PC-9 (cell line): ENCODE data around the gene SEMA4C. TPM values are rescaled to one million over a fixed set of nuclear protein-coding genes. Genes with fewer than 3 reads are reported as not detected.

Source experiments
- BruUV-seq: library from RNA; stranded (reverse); fragments of 400-500 nt; replicated peaks from 2 replicates; lab custom pipeline; 2021; lab: Mats Ljungman, UMichigan
- CTCF ChIA-PET: fragments of 300-600 bp; sonication (Branson Sonifier 250); formaldehyde crosslinking; loops from one replicate; lab custom pipeline; 2022; ENCODE audit warnings: antibody characterized with exemption; lab: Charles Lee
- POLR2A ChIA-PET: fragments of 300-600 bp; sonication (Branson Sonifier 250); formaldehyde crosslinking; loops from one replicate; lab custom pipeline; 2022; ENCODE audit warnings: antibody characterized with exemption; ENCODE audit not compliant: unreplicated experiment; lab: Charles Lee
- DNase-seq, 2 experiments: peaks; one replicate each; pipeline versions ENCODE4 v3.0.0 to v3.0.0-alpha.2; 2015 to 2022; ENCODE audit warnings: mixed read lengths in 1 of 2
- H2AFZ ChIP-seq: fragments of 200-600 bp; sonication (generic); 2 replicates; pipeline ENCODE4 v1.8.1; 2017; ENCODE audit warnings: antibody characterized with exemption
- H3F3A ChIP-seq: fragments of 200-600 bp; sonication (generic); 2 replicates; pipeline ENCODE4 v1.8.1; 2017; ENCODE audit warnings: antibody characterized with exemption, mild to moderate bottlenecking, low read depth; ENCODE audit not compliant: insufficient read depth
- H3K27ac ChIP-seq: fragments of 200-600 bp; sonication (generic); 2 replicates; pipeline ENCODE4 v1.6.1; 2016; ENCODE audit warnings: mixed run types
- H3K27me3 ChIP-seq: fragments of 200-600 bp; sonication (generic); 2 replicates; pipeline ENCODE4 v1.6.1; 2016; ENCODE audit warnings: low read depth, mixed run types; ENCODE audit not compliant: insufficient read depth
- H3K36me3 ChIP-seq: fragments of 200-600 bp; sonication (generic); 2 replicates; pipeline ENCODE4 v1.6.1; 2016; ENCODE audit warnings: low read depth, mixed run types
- H3K4me1 ChIP-seq: fragments of 200-600 bp; sonication (generic); replicated peaks from 2 replicates; pipeline ENCODE4 v1.6.1; 2016; ENCODE audit warnings: mixed run types; ENCODE audit not compliant: insufficient read depth
- H3K4me2 ChIP-seq: fragments of 200-600 bp; sonication (generic); 2 replicates; pipeline ENCODE4 v1.6.1; 2017; ENCODE audit warnings: mixed run types
- H3K4me3 ChIP-seq: fragments of 200-600 bp; sonication (generic); 2 replicates; pipeline ENCODE4 v1.6.1; 2016; ENCODE audit warnings: mixed run types
- H3K79me2 ChIP-seq: fragments of 200-600 bp; sonication (generic); 2 replicates; pipeline ENCODE4 v1.6.1; 2017; ENCODE audit warnings: low read depth, mixed run types
- H3K9me2 ChIP-seq: fragments of 200-600 bp; sonication (generic); 2 replicates; pipeline ENCODE4 v1.8.1; 2017; ENCODE audit warnings: mild to moderate bottlenecking; ENCODE audit not compliant: insufficient read depth
- H3K9me3 ChIP-seq: fragments of 200-600 bp; sonication (generic); 2 replicates; pipeline ENCODE4 v1.8.1; 2016; ENCODE audit warnings: low read depth; ENCODE audit not compliant: insufficient read depth
- H4K20me1 ChIP-seq: fragments of 200-600 bp; sonication (generic); 2 replicates; pipeline ENCODE4 v1.8.1; 2017; ENCODE audit not compliant: insufficient read depth
- CTCF ChIP-seq: fragments of 200-600 bp; sonication (generic); conservative IDR thresholded peaks from 2 replicates; pipeline ENCODE4 v1.6.1; 2017; ENCODE audit warnings: mixed run types, antibody characterized with exemption, mild to moderate bottlenecking, moderate library complexity
- EZH2 ChIP-seq: fragments of 200-600 bp; sonication (generic); IDR thresholded peaks from 2 replicates; pipeline ENCODE4 v1.8.0; 2017; ENCODE audit warnings: antibody characterized with exemption, low read depth
- intact Hi-C: fragments of 100-400 bp; cut with micrococcal nuclease; formaldehyde crosslinking; loops from one replicate; pipeline ENCODE4 v1.10.0; 2022; ENCODE audit not compliant: unreplicated experiment
- total RNA-seq: library from RNA; stranded (reverse); gene quantifications from 2 replicates; pipeline ENCODE4 v1.2.3, GENCODE V29; 2021

Gene SEMA4C
- total RNA-seq, 1 experiment from 2014 or later: 52.8 TPM

GRCh38 chr2:96824079-96824870, 45.6 kb downstream of the SEMA4C start:
- 0 out of 2 replicates have a peak, but pooled peaks cover 10% of the 10 kb centered on the region for H3F3A ChIP-seq
- no peak for DNase-seq
- H2AFZ ChIP-seq: no peak overlapping the region
- no peak overlapping the region for H3K27ac ChIP-seq
- POLR2A ChIA-PET: interaction anchor here (0.6 kb wide), 2 partner anchors 64 to 815 kb away, joined by 3 to 23 read pairs; no protein-coding TSS in a partner anchor
- TF ChIP-seq CTCF (no peak), EZH2 (no peak)
- no TSS peak for BruUV-seq
- CTCF ChIA-PET: interaction anchor here (1.4 kb wide), 1 partner anchor 33 kb away, joined by 3 read pairs; no protein-coding TSS in a partner anchor
- H3K4me3 ChIP-seq: no peak overlapping the region
- no peaks in the 10 kb centered on the region for H3K9me2 ChIP-seq
- H3K9me3 ChIP-seq: no peaks in the 10 kb centered on the region
- H3K4me1 ChIP-seq: peaks cover 10% of the 10 kb centered on the region; the same call in 1 of the 2 replicates
- no peaks in the 10 kb centered on the region for H3K27me3 ChIP-seq
- peaks cover 34% of the 10 kb centered on the region for H3K79me2 ChIP-seq
- peaks cover 11% of the 10 kb centered on the region; the same call in 1 of the 2 replicates for H4K20me1 ChIP-seq
- H3K36me3 ChIP-seq: 0 out of 2 replicates have a peak, but pooled peaks cover 9% of the 10 kb centered on the region
- H3K4me2 ChIP-seq: no peak overlapping the region
- intact Hi-C loops: no loop called here

DNA sequence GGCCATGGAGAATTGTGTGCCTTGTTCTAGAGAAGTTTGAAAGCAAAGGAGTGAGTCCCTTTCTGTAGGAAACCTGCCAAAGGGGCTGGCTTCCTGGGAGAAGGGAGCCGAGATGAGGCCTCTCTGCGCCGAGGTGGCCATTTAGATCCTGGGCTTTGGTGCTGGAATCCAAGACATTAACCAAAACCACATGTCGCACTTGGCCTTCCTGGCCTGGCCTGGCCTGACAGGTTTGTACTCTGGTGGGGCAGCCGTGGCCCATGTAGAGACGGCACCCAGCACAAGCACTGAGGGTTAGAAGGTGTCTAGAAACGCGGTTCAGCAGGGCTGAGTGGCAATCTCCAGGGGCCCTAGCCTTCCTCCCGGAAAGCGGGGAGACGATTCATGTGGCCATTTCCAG, 46.7 kb downstream of the SEMA4C start:
- CTCF ChIA-PET: no interaction called here
- H3K27ac ChIP-seq: no peak overlapping the region
- H3K4me3 ChIP-seq: no peak overlapping the region
- no peak overlapping the region for H3K4me2 ChIP-seq
- no peaks in the 10 kb centered on the region for H3K27me3 ChIP-seq
- H3K9me3 ChIP-seq: no peaks in the 10 kb centered on the region
- no TSS peak for BruUV-seq
- peaks cover 21% of the 10 kb centered on the region for H4K20me1 ChIP-seq
- intact Hi-C loops: no loop called here
- H3F3A ChIP-seq: 0 out of 2 replicates have a peak, but pooled peaks cover 10% of the 10 kb centered on the region
- DNase-seq: no peak
- H3K4me1 ChIP-seq: peaks cover 20% of the 10 kb centered on the region; the same call in 1 of the 2 replicates
- H3K79me2 ChIP-seq: peaks cover 43% of the 10 kb centered on the region
- no peaks in the 10 kb centered on the region for H3K9me2 ChIP-seq
- POLR2A ChIA-PET: interaction anchor here (0.6 kb wide), 2 partner anchors 63 to 814 kb away, joined by 3 to 23 read pairs; no protein-coding TSS in a partner anchor
- no peak for TF ChIP-seq EZH2
- no peak for TF ChIP-seq CTCF
- no peak overlapping the region for H2AFZ ChIP-seq
- H3K36me3 ChIP-seq: 0 out of 2 replicates have a peak, but pooled peaks cover 9% of the 10 kb centered on the region

- no peak for DNase-seq
- no peak for TF ChIP-seq CTCF
- no peak for TF ChIP-seq EZH2
- Histone ChIP-seq H3K9me3 (no peaks in the 10 kb centered on the region), H3K4me2 (no peak overlapping the region), H3K79me2 (peaks cover 47% of the 10 kb centered on the region), H4K20me1 (peaks cover 25% of the 10 kb centered on the region), H3K9me2 (no peaks in the 10 kb centered on the region), H3K36me3 (0 out of 2 replicates have a peak, but pooled peaks cover 9% of the 10 kb centered on the region), H3K4me1 (peaks cover 24% of the 10 kb centered on the region), H3K27ac (no peak overlapping the region), H3K4me3 (no peak overlapping the region), H3K27me3 (no peaks in the 10 kb centered on the region), H2AFZ (no peak overlapping the region), H3F3A (0 out of 2 replicates have a peak, but pooled peaks cover 10% of the 10 kb centered on the region)
- POLR2A ChIA-PET: no interaction called here
- CTCF ChIA-PET: no interaction called here
- no TSS peak for BruUV-seq
- intact Hi-C loops: no loop called here
These were observed 47.1 kb downstream of the SEMA4C start for GRCh38 chr2:96822786-96823185.
